A673 (cell line): Measurements from ENCODE around the gene UBA6. TPM values are rescaled to one million over a fixed set of nuclear protein-coding genes. Genes with fewer than 3 reads are reported as not detected.

Source experiments
- BruUV-seq: library from RNA; stranded (reverse); fragments of 400-500 nt; replicated peaks from 2 replicates; lab custom pipeline; 2021; lab: Mats Ljungman, UMichigan
- CTCF ChIA-PET: fragments of 300-600 bp; sonication (Branson Sonifier 250); formaldehyde crosslinking; loops from one replicate; lab custom pipeline; 2022; ENCODE audit warnings: antibody characterized with exemption; lab: Charles Lee
- POLR2A ChIA-PET: fragments of 300-600 bp; sonication (Branson Sonifier 250); formaldehyde crosslinking; loops from one replicate; lab custom pipeline; 2022; ENCODE audit warnings: antibody characterized with exemption; ENCODE audit not compliant: low non-redundant PET; lab: Charles Lee
- DNase-seq: peaks from one replicate; pipeline ENCODE4 v3.0.0-alpha.2; 2015; ENCODE audit warnings: low spot score
- H3K27ac ChIP-seq: fragments of 200-600 bp; sonication (generic); 2 replicates; pipeline ENCODE4 v1.5.1; 2016; ENCODE audit warnings: mixed run types, low read depth, mild to moderate bottlenecking, mixed read lengths, antibody characterized with exemption, low read length; ENCODE audit not compliant: poor library complexity, severe bottlenecking
- H3K27me3 ChIP-seq: fragments of 200-600 bp; sonication (generic); replicated peaks from 2 replicates; pipeline ENCODE4 v1.6.1; 2017; ENCODE audit warnings: mixed run types, low read depth, mild to moderate bottlenecking, mixed read lengths, antibody characterized with exemption, low read length; ENCODE audit not compliant: insufficient read depth, poor library complexity
- H3K36me3 ChIP-seq: fragments of 200-600 bp; sonication (generic); 2 replicates; pipeline ENCODE4 v1.6.1; 2016; ENCODE audit warnings: mixed run types, mild to moderate bottlenecking, mixed read lengths, antibody characterized with exemption, low read length; ENCODE audit not compliant: insufficient read depth, poor library complexity, severe bottlenecking
- H3K4me1 ChIP-seq: fragments of 200-600 bp; sonication (generic); 2 replicates; pipeline ENCODE4 v1.6.1; 2017; ENCODE audit warnings: mixed run types, mild to moderate bottlenecking, mixed read lengths, antibody characterized with exemption, low read length; ENCODE audit not compliant: insufficient read depth, poor library complexity, severe bottlenecking
- H3K4me3 ChIP-seq: fragments of 200-600 bp; sonication (generic); 2 replicates; pipeline ENCODE4 v1.5.1; 2016; ENCODE audit warnings: low read depth, mixed run types, mild to moderate bottlenecking, mixed read lengths, low read length; ENCODE audit not compliant: poor library complexity, severe bottlenecking
- H3K9me3 ChIP-seq: fragments of 200-600 bp; sonication (generic); 2 replicates; pipeline ENCODE4 v1.6.1; 2016; ENCODE audit warnings: mixed run types, low read depth, mild to moderate bottlenecking, mixed read lengths, antibody characterized with exemption, low read length; ENCODE audit not compliant: poor library complexity, severe bottlenecking
- EZH2 ChIP-seq: fragments of 200-600 bp; sonication (generic); IDR thresholded peaks from 2 replicates; pipeline ENCODE4 v1.6.1; 2017; ENCODE audit warnings: borderline replicate concordance, low read depth, mild to moderate bottlenecking, mixed read lengths, antibody characterized with exemption, low read length; ENCODE audit not compliant: poor library complexity, severe bottlenecking
- intact Hi-C: fragments of 100-400 bp; cut with micrococcal nuclease; formaldehyde crosslinking; loops from one replicate; pipeline ENCODE4 v1.10.0; 2022; ENCODE audit not compliant: unreplicated experiment
- total RNA-seq: library from RNA; stranded (reverse); gene quantifications from 2 replicates; pipeline ENCODE4 v1.2.3, GENCODE V29; 2021
- TF ChIP-seq, protein P1 (sequence below): fragments of 300-800, 200-600 bp; sonication (generic); conservative IDR thresholded peaks from 2 replicates; pipeline ENCODE4 v1.5.1; 2017; ENCODE audit warnings: low read depth, mild to moderate bottlenecking, antibody characterized with exemption, low read length, moderate library complexity, mixed read lengths

Gene UBA6
- total RNA-seq, 1 experiment from 2014 or later: 33.2 TPM

GRCh38 chr4:67746797-67747495, 46.0 kb upstream of the UBA6 start:
- BruUV-seq: no TSS peak
- H3K36me3 ChIP-seq: no peaks in the 10 kb centered on the region
- ChIA-PET CTCF (no interaction called here), POLR2A (no interaction called here)
- intact Hi-C loops: loop anchor here (10.0 kb wide), 1 partner anchor 428 kb away; no protein-coding TSS in a partner anchor
- TF ChIP-seq, protein P1, sequence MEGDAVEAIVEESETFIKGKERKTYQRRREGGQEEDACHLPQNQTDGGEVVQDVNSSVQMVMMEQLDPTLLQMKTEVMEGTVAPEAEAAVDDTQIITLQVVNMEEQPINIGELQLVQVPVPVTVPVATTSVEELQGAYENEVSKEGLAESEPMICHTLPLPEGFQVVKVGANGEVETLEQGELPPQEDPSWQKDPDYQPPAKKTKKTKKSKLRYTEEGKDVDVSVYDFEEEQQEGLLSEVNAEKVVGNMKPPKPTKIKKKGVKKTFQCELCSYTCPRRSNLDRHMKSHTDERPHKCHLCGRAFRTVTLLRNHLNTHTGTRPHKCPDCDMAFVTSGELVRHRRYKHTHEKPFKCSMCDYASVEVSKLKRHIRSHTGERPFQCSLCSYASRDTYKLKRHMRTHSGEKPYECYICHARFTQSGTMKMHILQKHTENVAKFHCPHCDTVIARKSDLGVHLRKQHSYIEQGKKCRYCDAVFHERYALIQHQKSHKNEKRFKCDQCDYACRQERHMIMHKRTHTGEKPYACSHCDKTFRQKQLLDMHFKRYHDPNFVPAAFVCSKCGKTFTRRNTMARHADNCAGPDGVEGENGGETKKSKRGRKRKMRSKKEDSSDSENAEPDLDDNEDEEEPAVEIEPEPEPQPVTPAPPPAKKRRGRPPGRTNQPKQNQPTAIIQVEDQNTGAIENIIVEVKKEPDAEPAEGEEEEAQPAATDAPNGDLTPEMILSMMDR: peak; percentile 58
- TF ChIP-seq EZH2: no peak
- no peaks in the 10 kb centered on the region for H3K4me1 ChIP-seq
- DNase-seq: peak; percentile 31
- H3K4me3 ChIP-seq: no peak overlapping the region
- H3K27ac ChIP-seq: no peak overlapping the region
- H3K9me3 ChIP-seq: no peaks in the 10 kb centered on the region
- H3K27me3 ChIP-seq: no peaks in the 10 kb centered on the region

DNA sequence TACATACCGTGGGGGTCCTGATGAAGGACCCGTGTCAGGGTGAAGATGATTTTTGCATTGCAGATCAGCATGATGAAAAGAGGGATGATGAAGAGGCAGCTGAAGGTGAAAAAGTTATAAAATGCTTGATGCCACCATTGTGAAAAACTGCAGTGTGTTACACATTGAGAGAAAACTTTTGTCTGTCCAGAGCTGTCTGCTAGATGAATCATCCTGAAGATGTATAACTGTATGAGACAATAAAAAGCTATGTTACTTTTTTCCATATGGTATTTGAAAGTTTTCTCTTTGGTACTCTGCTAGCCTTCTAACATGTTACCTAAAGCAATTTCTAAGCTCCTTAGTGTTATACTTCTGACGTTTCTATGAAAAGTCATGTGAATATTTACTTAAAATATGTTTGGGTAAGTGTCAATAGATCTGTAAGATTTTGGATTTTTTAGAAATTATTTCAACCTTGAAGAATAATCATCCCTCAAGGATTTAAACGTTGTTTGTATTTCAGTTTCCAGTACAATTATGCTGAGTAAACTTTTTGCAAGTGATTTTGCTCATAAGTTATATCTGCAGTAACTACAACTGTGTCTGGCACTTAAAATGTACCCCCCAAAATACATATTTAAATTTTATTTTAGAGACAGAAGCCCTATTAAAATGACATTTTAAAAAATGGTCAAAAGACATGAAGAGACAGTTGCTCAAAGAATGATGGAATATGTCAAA, 43.8 kb upstream of the UBA6 start:
- DNase-seq: no peak
- no TSS peak for BruUV-seq
- Histone ChIP-seq H3K4me1 (no peaks in the 10 kb centered on the region), H3K27me3 (no peaks in the 10 kb centered on the region), H3K9me3 (no peaks in the 10 kb centered on the region), H3K27ac (no peak overlapping the region), H3K4me3 (no peak overlapping the region), H3K36me3 (no peaks in the 10 kb centered on the region)
- TF ChIP-seq, protein P1: no peak
- no peak for TF ChIP-seq EZH2
- POLR2A ChIA-PET: no interaction called here
- intact Hi-C loops: loop anchor here (10.0 kb wide), 1 partner anchor 430 kb away; no protein-coding TSS in a partner anchor
- CTCF ChIA-PET: no interaction called here

DNA sequence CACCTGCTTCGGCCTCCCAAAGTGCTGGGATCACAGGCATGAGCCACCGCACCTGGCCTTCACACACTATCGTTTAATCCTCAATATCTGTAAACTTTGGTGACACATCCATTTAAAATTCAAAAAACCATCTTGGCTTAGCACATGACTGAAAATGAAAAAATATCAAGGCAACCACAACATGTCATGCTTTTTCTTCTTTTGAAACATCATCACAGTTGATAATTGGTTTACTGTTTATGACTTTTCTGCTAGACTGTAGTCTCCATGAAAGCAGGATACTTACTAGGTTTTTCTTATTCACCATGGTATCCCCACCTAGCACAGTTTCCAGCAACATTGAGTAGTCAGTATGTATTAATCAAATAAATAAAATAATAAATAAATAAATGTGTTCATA, 42.2 kb upstream of the UBA6 start:
- Histone ChIP-seq H3K9me3 (no peaks in the 10 kb centered on the region), H3K36me3 (no peaks in the 10 kb centered on the region), H3K4me1 (no peaks in the 10 kb centered on the region), H3K4me3 (no peak overlapping the region), H3K27me3 (no peaks in the 10 kb centered on the region), H3K27ac (no peak overlapping the region)
- no peak for DNase-seq
- no peak for TF ChIP-seq EZH2
- TF ChIP-seq, protein P1: no peak
- ChIA-PET CTCF (no interaction called here), POLR2A (no interaction called here)
- intact Hi-C loops: loop anchor here (10.0 kb wide), 1 partner anchor 432 kb away; no protein-coding TSS in a partner anchor
- no TSS peak for BruUV-seq
